ENCODE results near the gene FBXL13. TPM values are rescaled to one million over a fixed set of nuclear protein-coding genes. Genes with fewer than 3 reads are reported as not detected.
A peak's percentile ranks its signal among the peaks of the same experiment; 100 is the strongest.
"Not testable (repeated sequence)": the region's sequence is repeated elsewhere in the genome, so short reads cannot be mapped to it uniquely, and the experiment has no call there.

FBXL13 gene
- total and polyA plus RNA-seq, 2 experiments from 2014 or later, result 1.2 to 2.5 TPM

- Histone ChIP-seq H3F3A (replicated peaks; ENCODE audit: low read depth) (no peaks in the 10 kb centered on the region), H3K4me2 (no peak overlapping the region), H3K4me3 (no peak overlapping the region), H3K79me2 (replicated peaks; ENCODE audit: insufficient read depth) (no peaks in the 10 kb centered on the region), H2AFZ (no peak overlapping the region), H3K4me1 (ENCODE audit: insufficient read depth) (no peaks in the 10 kb centered on the region), H3K9me2 (ENCODE audit: insufficient read depth) (0 out of 2 replicates have a peak, but pooled peaks cover 5% of the 10 kb centered on the region), H4K20me1 (replicated peaks; ENCODE audit: insufficient read depth) (no peaks in the 10 kb centered on the region), H3K36me3 (ENCODE audit: insufficient read depth) (no peaks in the 10 kb centered on the region; the same call in none of the 2 replicates), H3K27me3 (ENCODE audit: insufficient read depth) (no peaks in the 10 kb centered on the region), H3K27ac (ENCODE audit: low read depth) (no peak overlapping the region)
- TF ChIP-seq EZH2 (IDR thresholded peaks at IDR 0.05; ENCODE audit: low read depth, unreplicated experiment), result no peak
- TF ChIP-seq CTCF (conservative IDR thresholded peaks at IDR 0.05; ENCODE audit: low read depth in 2 of 2), result 0 out of 4 replicates have a peak, but pooled peaks of 1 of the 2 experiments have one; percentile 5
- H3K27ac Mint-ChIP-seq, result no peak overlapping the region
- no peaks in the 10 kb centered on the region for H3K4me1 Mint-ChIP-seq
- DNase-seq (ENCODE audit: low spot score), result no peak
- peaks cover 49% of the 10 kb centered on the region for H3K9me3 Mint-ChIP-seq
- no peaks in the 10 kb centered on the region for H3K27me3 Mint-ChIP-seq (ENCODE audit: insufficient read depth, low read depth, poor library complexity)
- no peak for ATAC-seq
- H3K36me3 Mint-ChIP-seq (ENCODE audit: low read depth), result peaks cover 71% of the 10 kb centered on the region
- H3K4me3 Mint-ChIP-seq, result no peak overlapping the region
Observed at GRCh38 chr7:103051519-103051918, 23.1 kb downstream of the FBXL13 start.

GRCh38 chr7:103048833-103049232 lies 25.8 kb downstream of the FBXL13 start:
- Mint-ChIP-seq H3K27ac (no peak overlapping the region), H3K36me3 (ENCODE audit: low read depth) (peaks cover 79% of the 10 kb centered on the region), H3K9me3 (peaks cover 56% of the 10 kb centered on the region), H3K4me3 (no peak overlapping the region), H3K4me1 (no peaks in the 10 kb centered on the region), H3K27me3 (ENCODE audit: insufficient read depth, low read depth, poor library complexity) (no peaks in the 10 kb centered on the region)
- Histone ChIP-seq H2AFZ (no peak overlapping the region), H3K27me3 (ENCODE audit: insufficient read depth) (no peaks in the 10 kb centered on the region), H4K20me1 (replicated peaks; ENCODE audit: insufficient read depth) (no peaks in the 10 kb centered on the region), H3K27ac (ENCODE audit: low read depth) (no peak overlapping the region), H3K4me2 (no peak overlapping the region), H3F3A (replicated peaks; ENCODE audit: low read depth) (no peaks in the 10 kb centered on the region), H3K4me3 (no peak overlapping the region), H3K4me1 (ENCODE audit: insufficient read depth) (no peaks in the 10 kb centered on the region), H3K79me2 (replicated peaks; ENCODE audit: insufficient read depth) (no peaks in the 10 kb centered on the region), H3K36me3 (ENCODE audit: insufficient read depth) (peaks cover 4% of the 10 kb centered on the region), H3K9me2 (ENCODE audit: insufficient read depth) (0 out of 2 replicates have a peak, but pooled peaks cover 5% of the 10 kb centered on the region)
- TF ChIP-seq, protein P1, sequence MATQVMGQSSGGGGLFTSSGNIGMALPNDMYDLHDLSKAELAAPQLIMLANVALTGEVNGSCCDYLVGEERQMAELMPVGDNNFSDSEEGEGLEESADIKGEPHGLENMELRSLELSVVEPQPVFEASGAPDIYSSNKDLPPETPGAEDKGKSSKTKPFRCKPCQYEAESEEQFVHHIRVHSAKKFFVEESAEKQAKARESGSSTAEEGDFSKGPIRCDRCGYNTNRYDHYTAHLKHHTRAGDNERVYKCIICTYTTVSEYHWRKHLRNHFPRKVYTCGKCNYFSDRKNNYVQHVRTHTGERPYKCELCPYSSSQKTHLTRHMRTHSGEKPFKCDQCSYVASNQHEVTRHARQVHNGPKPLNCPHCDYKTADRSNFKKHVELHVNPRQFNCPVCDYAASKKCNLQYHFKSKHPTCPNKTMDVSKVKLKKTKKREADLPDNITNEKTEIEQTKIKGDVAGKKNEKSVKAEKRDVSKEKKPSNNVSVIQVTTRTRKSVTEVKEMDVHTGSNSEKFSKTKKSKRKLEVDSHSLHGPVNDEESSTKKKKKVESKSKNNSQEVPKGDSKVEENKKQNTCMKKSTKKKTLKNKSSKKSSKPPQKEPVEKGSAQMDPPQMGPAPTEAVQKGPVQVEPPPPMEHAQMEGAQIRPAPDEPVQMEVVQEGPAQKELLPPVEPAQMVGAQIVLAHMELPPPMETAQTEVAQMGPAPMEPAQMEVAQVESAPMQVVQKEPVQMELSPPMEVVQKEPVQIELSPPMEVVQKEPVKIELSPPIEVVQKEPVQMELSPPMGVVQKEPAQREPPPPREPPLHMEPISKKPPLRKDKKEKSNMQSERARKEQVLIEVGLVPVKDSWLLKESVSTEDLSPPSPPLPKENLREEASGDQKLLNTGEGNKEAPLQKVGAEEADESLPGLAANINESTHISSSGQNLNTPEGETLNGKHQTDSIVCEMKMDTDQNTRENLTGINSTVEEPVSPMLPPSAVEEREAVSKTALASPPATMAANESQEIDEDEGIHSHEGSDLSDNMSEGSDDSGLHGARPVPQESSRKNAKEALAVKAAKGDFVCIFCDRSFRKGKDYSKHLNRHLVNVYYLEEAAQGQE (IDR thresholded peaks at IDR 0.05; ENCODE audit: unreplicated experiment), result no peak
- no peak for TF ChIP-seq ZNF462 (CRISPR knock-in tag; IDR thresholded peaks at IDR 0.05)
- ATAC-seq, result no peak
- peak; percentile 79 for DNase-seq (ENCODE audit: low spot score)

- H3K9me2 ChIP-seq (ENCODE audit: insufficient read depth); H3F3A ChIP-seq (replicated peaks; ENCODE audit: low read depth); H3K36me3 ChIP-seq (ENCODE audit: insufficient read depth); H2AFZ ChIP-seq; H3K4me3 Mint-ChIP-seq; H3K27ac ChIP-seq (ENCODE audit: low read depth); H3K4me2 ChIP-seq; H3K27me3 Mint-ChIP-seq (ENCODE audit: insufficient read depth, low read depth, poor library complexity); H3K27ac Mint-ChIP-seq; DNase-seq (ENCODE audit: low spot score); H3K79me2 ChIP-seq (replicated peaks; ENCODE audit: insufficient read depth); H4K20me1 ChIP-seq (replicated peaks; ENCODE audit: insufficient read depth); H3K27me3 ChIP-seq (ENCODE audit: insufficient read depth); ATAC-seq; H3K4me3 ChIP-seq; H3K4me1 Mint-ChIP-seq; H3K4me1 ChIP-seq (ENCODE audit: insufficient read depth): not testable (repeated sequence)
- peaks cover 45% of the 10 kb centered on the region for H3K9me3 Mint-ChIP-seq
- peaks cover 47% of the 10 kb centered on the region for H3K36me3 Mint-ChIP-seq (ENCODE audit: low read depth)
Observed at GRCh38 chr7:103041815-103042214, 32.8 kb downstream of the FBXL13 start.

Measured in GM23338 (cell line).